HepG2 (cell line): ENCODE data around the gene SMAP2. TPM values are rescaled to one million over a fixed set of nuclear protein-coding genes. Genes with fewer than 3 reads are reported as not detected.

ENCODE experiments used
- ASH2L ChIP-seq: fragments of 300-600, 200-600 bp; sonication (generic); IDR thresholded peaks from 2 replicates; pipeline ENCODE4 v1.7.0; 2017; ENCODE audit warnings: low read depth, mild to moderate bottlenecking, moderate library complexity, mixed read lengths, low read length; ENCODE audit not compliant: insufficient read length
- CBX5 ChIP-seq: sonication (generic); formaldehyde crosslinking; IDR thresholded peaks from 2 replicates; pipeline ENCODE4 v1.4.0; 2020; ENCODE audit warnings: missing genetic modification reagents, borderline replicate concordance
- CREB1 ChIP-seq, 2 experiments: fragments of 450-650 bp in 1 of 2; IDR thresholded peaks; 2 replicates each; pipeline ENCODE4 v1.6.1; 2016 to 2017; ENCODE audit warnings: control low read depth in 1 of 2, mild to moderate bottlenecking in 1 of 2, missing compliant biosample characterization in 1 of 2, missing genetic modification characterization in 1 of 2
- FOXA1 ChIP-seq, 2 experiments: fragments of 450-650 bp in 1 of 2; sonication (generic) in 1 of 2; formaldehyde crosslinking in 1 of 2; IDR thresholded peaks; 2 replicates each; pipeline versions ENCODE4 v1.4.0 to v1.6.1; 2016 to 2020; ENCODE audit warnings: missing genetic modification reagents in 1 of 2
- FOXO1 ChIP-seq: sonication (generic); formaldehyde crosslinking; IDR thresholded peaks from 2 replicates; pipeline ENCODE4 v1.4.0; 2020; ENCODE audit warnings: missing genetic modification reagents
- HCFC1 ChIP-seq: fragments of 150-350 bp; IDR thresholded peaks from 2 replicates; pipeline ENCODE4 v1.6.1; 2014; ENCODE audit warnings: low read depth, low read length
- NAIF1 ChIP-seq: sonication (generic); formaldehyde crosslinking; IDR thresholded peaks from 2 replicates; pipeline ENCODE4 v1.5.0; 2020; ENCODE audit warnings: mild to moderate bottlenecking, missing genetic modification reagents, borderline replicate concordance
- RBM39 ChIP-seq: fragments of 200-400 bp; formaldehyde crosslinking; IDR thresholded peaks from one replicate; pipeline ENCODE4 v1.6.1; 2018; ENCODE audit warnings: antibody characterized with exemption, mild to moderate bottlenecking, low read depth, low read length; ENCODE audit not compliant: poor library complexity, severe bottlenecking
- RORA ChIP-seq: sonication (generic); formaldehyde crosslinking; IDR thresholded peaks from 2 replicates; pipeline ENCODE4 v1.5.0; 2020; ENCODE audit warnings: mild to moderate bottlenecking, missing genetic modification reagents, moderate library complexity
- ZFP62 ChIP-seq: sonication (generic); formaldehyde crosslinking; IDR thresholded peaks from 2 replicates; pipeline ENCODE4 v1.4.0; 2020; ENCODE audit warnings: missing genetic modification reagents
- ZNF703 ChIP-seq: sonication (generic); formaldehyde crosslinking; IDR thresholded peaks from 2 replicates; pipeline ENCODE4 v1.5.1; 2020; ENCODE audit warnings: missing genetic modification reagents, mild to moderate bottlenecking, moderate library complexity, borderline replicate concordance
- ZNF775 ChIP-seq: sonication (generic); formaldehyde crosslinking; IDR thresholded peaks from 2 replicates; pipeline ENCODE4 v1.4.0; 2020; ENCODE audit warnings: missing genetic modification reagents, mild to moderate bottlenecking, moderate library complexity, borderline replicate concordance
- polyA plus RNA-seq, 8 experiments: library from polyadenylated mRNA; depleted of rRNA in 3 of 8; stranded (reverse) in 7 of 8; unstranded in 1 of 8; fragments of >200 nt; fragmentation: Illumina TruSeq in 4 of 8; extraction: Trizol in 4 of 8; gene quantifications; 2 replicates each; pipeline versions ENCODE4 v1.2.1 to v1.2.3, GENCODE V29; 2011 to 2016; ENCODE audit warnings: low read depth in 4 of 8, missing spikeins in 1 of 8, mixed read lengths in 1 of 8; ENCODE audit not compliant: insufficient read depth in 1 of 8
- total RNA-seq, 5 experiments: library from RNA; depleted of rRNA; stranded (reverse); fragments of >200 nt; fragmentation: Illumina TruSeq; extraction: Trizol; gene quantifications; 2 replicates each; pipeline ENCODE4 v1.2.3, GENCODE V29; 2016; ENCODE audit warnings: low read depth in 1 of 5
- TF ChIP-seq, protein P1 (sequence below): sonication (generic); formaldehyde crosslinking; IDR thresholded peaks from 2 replicates; pipeline ENCODE4 v1.4.0; 2020; ENCODE audit warnings: missing genetic modification reagents, borderline replicate concordance
- TF ChIP-seq, protein P2 (sequence below): sonication (generic); formaldehyde crosslinking; conservative IDR thresholded peaks from 2 replicates; pipeline ENCODE4 v1.8.1; 2023; ENCODE audit warnings: missing genetic modification reagents
- TF ChIP-seq, protein P3 (sequence below): sonication (generic); formaldehyde crosslinking; IDR thresholded peaks from 2 replicates; pipeline ENCODE4 v1.9.0; 2021; ENCODE audit warnings: missing genetic modification reagents, borderline replicate concordance
- TF ChIP-seq, protein P4 (sequence below): sonication (generic); formaldehyde crosslinking; IDR thresholded peaks from 2 replicates; pipeline ENCODE4 v1.5.1; 2020; ENCODE audit warnings: missing genetic modification reagents, mild to moderate bottlenecking, borderline replicate concordance
- TF ChIP-seq, protein P5 (sequence below): sonication (generic); formaldehyde crosslinking; IDR thresholded peaks from 2 replicates; pipeline ENCODE4 v1.4.0; 2020; ENCODE audit warnings: missing genetic modification reagents

SMAP2 gene
- total and polyA plus RNA-seq, 2 of the 13 experiments (the other 11 are each of a cell fraction or from before 2014, with no cell fraction given) = 19.0 to 22.3 TPM

DNA sequence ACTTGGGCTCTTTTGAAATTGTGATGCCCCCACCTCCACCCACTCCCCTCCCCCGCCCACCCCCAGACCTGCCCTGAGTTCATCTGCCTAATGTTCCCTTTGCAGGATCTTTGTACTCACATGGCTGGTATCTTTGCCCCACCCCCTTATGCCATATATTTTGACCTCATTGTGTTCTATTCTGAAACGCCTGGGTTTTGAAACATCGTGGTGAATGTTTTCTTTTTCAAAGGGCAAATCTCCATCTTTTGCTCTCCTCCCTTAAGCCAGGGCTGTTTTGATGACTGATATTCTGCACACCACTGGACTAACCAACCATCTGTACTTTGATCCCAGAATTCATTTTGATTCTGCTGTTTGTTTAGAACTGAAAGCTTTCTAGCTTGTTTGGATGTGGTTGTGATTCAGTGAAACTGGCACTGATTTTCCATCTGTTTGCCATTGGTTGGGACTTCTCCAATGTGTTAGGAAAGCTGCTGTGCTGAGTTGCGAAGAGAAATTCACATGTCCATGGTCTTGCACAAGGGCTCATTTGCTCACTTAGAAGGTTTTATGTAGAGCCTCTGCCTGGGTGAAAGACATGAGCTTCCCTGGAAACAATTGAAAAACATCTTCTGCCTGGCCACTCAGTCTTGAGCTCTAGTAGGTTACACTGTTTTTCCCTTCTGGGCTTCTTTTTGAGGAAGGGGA lies 16.5 kb downstream of the SMAP2 start (continued):
- TF ChIP-seq, protein P1, sequence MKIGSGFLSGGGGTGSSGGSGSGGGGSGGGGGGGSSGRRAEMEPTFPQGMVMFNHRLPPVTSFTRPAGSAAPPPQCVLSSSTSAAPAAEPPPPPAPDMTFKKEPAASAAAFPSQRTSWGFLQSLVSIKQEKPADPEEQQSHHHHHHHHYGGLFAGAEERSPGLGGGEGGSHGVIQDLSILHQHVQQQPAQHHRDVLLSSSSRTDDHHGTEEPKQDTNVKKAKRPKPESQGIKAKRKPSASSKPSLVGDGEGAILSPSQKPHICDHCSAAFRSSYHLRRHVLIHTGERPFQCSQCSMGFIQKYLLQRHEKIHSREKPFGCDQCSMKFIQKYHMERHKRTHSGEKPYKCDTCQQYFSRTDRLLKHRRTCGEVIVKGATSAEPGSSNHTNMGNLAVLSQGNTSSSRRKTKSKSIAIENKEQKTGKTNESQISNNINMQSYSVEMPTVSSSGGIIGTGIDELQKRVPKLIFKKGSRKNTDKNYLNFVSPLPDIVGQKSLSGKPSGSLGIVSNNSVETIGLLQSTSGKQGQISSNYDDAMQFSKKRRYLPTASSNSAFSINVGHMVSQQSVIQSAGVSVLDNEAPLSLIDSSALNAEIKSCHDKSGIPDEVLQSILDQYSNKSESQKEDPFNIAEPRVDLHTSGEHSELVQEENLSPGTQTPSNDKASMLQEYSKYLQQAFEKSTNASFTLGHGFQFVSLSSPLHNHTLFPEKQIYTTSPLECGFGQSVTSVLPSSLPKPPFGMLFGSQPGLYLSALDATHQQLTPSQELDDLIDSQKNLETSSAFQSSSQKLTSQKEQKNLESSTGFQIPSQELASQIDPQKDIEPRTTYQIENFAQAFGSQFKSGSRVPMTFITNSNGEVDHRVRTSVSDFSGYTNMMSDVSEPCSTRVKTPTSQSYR (CRISPR knock-in tag) = peak; percentile 60; the same call in 1 of the 2 replicates
- no peak for TF ChIP-seq NAIF1 (CRISPR knock-in tag)
- no peak; the same call in 1 of the 2 replicates for TF ChIP-seq CBX5 (CRISPR knock-in tag)
- TF ChIP-seq, protein P2, sequence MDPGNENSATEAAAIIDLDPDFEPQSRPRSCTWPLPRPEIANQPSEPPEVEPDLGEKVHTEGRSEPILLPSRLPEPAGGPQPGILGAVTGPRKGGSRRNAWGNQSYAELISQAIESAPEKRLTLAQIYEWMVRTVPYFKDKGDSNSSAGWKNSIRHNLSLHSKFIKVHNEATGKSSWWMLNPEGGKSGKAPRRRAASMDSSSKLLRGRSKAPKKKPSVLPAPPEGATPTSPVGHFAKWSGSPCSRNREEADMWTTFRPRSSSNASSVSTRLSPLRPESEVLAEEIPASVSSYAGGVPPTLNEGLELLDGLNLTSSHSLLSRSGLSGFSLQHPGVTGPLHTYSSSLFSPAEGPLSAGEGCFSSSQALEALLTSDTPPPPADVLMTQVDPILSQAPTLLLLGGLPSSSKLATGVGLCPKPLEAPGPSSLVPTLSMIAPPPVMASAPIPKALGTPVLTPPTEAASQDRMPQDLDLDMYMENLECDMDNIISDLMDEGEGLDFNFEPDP (CRISPR knock-in tag) = no peak
- no peak for TF ChIP-seq ZNF775 (CRISPR knock-in tag)
- TF ChIP-seq, protein P3, sequence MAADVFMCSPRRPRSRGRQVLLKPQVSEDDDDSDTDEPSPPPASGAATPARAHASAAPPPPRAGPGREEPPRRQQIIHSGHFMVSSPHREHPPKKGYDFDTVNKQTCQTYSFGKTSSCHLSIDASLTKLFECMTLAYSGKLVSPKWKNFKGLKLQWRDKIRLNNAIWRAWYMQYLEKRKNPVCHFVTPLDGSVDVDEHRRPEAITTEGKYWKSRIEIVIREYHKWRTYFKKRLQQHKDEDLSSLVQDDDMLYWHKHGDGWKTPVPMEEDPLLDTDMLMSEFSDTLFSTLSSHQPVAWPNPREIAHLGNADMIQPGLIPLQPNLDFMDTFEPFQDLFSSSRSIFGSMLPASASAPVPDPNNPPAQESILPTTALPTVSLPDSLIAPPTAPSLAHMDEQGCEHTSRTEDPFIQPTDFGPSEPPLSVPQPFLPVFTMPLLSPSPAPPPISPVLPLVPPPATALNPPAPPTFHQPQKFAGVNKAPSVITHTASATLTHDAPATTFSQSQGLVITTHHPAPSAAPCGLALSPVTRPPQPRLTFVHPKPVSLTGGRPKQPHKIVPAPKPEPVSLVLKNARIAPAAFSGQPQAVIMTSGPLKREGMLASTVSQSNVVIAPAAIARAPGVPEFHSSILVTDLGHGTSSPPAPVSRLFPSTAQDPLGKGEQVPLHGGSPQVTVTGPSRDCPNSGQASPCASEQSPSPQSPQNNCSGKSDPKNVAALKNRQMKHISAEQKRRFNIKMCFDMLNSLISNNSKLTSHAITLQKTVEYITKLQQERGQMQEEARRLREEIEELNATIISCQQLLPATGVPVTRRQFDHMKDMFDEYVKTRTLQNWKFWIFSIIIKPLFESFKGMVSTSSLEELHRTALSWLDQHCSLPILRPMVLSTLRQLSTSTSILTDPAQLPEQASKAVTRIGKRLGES = no peak
- TF ChIP-seq ASH2L = peak; percentile 90
- peak; percentile 69 for TF ChIP-seq FOXO1
- TF ChIP-seq RBM39 = no peak
- TF ChIP-seq, protein P4, sequence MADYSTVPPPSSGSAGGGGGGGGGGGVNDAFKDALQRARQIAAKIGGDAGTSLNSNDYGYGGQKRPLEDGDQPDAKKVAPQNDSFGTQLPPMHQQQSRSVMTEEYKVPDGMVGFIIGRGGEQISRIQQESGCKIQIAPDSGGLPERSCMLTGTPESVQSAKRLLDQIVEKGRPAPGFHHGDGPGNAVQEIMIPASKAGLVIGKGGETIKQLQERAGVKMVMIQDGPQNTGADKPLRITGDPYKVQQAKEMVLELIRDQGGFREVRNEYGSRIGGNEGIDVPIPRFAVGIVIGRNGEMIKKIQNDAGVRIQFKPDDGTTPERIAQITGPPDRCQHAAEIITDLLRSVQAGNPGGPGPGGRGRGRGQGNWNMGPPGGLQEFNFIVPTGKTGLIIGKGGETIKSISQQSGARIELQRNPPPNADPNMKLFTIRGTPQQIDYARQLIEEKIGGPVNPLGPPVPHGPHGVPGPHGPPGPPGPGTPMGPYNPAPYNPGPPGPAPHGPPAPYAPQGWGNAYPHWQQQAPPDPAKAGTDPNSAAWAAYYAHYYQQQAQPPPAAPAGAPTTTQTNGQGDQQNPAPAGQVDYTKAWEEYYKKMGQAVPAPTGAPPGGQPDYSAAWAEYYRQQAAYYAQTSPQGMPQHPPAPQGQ (CRISPR knock-in tag) = no peak
- TF ChIP-seq ZNF703 = no peak
- no peak for TF ChIP-seq FOXA1 (IDR thresholded peaks at IDR 0.05)
- TF ChIP-seq FOXA1 (CRISPR knock-in tag; IDR thresholded peaks at IDR 0.05) = 0 out of 2 replicates have a peak, but pooled peaks have one; percentile 14
- TF ChIP-seq ZFP62 = no peak
- TF ChIP-seq HCFC1 = no peak
- TF ChIP-seq RORA = peak; percentile 57; the same call in 1 of the 2 replicates
- TF ChIP-seq CREB1 (IDR thresholded peaks at IDR 0.05) = no peak
- peak; percentile 68 for TF ChIP-seq CREB1 (CRISPR knock-in tag; IDR thresholded peaks at IDR 0.05)
- TF ChIP-seq, protein P5, sequence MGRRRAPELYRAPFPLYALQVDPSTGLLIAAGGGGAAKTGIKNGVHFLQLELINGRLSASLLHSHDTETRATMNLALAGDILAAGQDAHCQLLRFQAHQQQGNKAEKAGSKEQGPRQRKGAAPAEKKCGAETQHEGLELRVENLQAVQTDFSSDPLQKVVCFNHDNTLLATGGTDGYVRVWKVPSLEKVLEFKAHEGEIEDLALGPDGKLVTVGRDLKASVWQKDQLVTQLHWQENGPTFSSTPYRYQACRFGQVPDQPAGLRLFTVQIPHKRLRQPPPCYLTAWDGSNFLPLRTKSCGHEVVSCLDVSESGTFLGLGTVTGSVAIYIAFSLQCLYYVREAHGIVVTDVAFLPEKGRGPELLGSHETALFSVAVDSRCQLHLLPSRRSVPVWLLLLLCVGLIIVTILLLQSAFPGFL (CRISPR knock-in tag) = no peak
